GM23338 (cell line): ENCODE results near the gene COMMD2. TPM values are rescaled to one million over a fixed set of nuclear protein-coding genes. Genes with fewer than 3 reads are reported as not detected.

Experiments used
- ATAC-seq: fragments of 200-7000 bp; cut with Tn5 transposase; 3 replicates; pipeline ENCODE4 v1.9.1; 2020
- DNase-seq: peaks from one replicate; pipeline ENCODE4 v3.0.0-alpha.2; 2015; ENCODE audit warnings: low spot score
- H2AFZ ChIP-seq: fragments of 200-600 bp; sonication (generic); 2 replicates; pipeline ENCODE4 v1.8.0; 2016; ENCODE audit warnings: antibody characterized with exemption, mild to moderate bottlenecking, moderate library complexity
- H3F3A ChIP-seq: fragments of 200-600 bp; sonication (generic); replicated peaks from 2 replicates; pipeline ENCODE4 v1.8.0; 2017; ENCODE audit warnings: antibody characterized with exemption, mixed run types, low read depth
- H3K27ac ChIP-seq: fragments of 200-600 bp; sonication (generic); 2 replicates; pipeline ENCODE4 v1.6.1; 2016; ENCODE audit warnings: low read depth
- H3K27me3 ChIP-seq: fragments of 200-600 bp; sonication (generic); 2 replicates; pipeline ENCODE4 v1.8.0; 2016; ENCODE audit warnings: mild to moderate bottlenecking, mixed run types, moderate library complexity; ENCODE audit not compliant: insufficient read depth
- H3K36me3 ChIP-seq: fragments of 200-600 bp; sonication (generic); 2 replicates; pipeline ENCODE4 v1.8.0; 2016; ENCODE audit warnings: mild to moderate bottlenecking; ENCODE audit not compliant: insufficient read depth
- H3K4me1 ChIP-seq: fragments of 200-600 bp; sonication (generic); 2 replicates; pipeline ENCODE4 v1.8.0; 2016; ENCODE audit warnings: mild to moderate bottlenecking, moderate library complexity; ENCODE audit not compliant: insufficient read depth
- H3K4me2 ChIP-seq: fragments of 200-600 bp; sonication (generic); 2 replicates; pipeline ENCODE4 v1.7.1; 2017; ENCODE audit warnings: mixed run types
- H3K4me3 ChIP-seq: fragments of 200-600 bp; sonication (generic); 2 replicates; pipeline ENCODE4 v1.6.1; 2016; ENCODE audit warnings: mixed run types
- H3K79me2 ChIP-seq: fragments of 200-600 bp; sonication (generic); replicated peaks from 2 replicates; pipeline ENCODE4 v1.8.0; 2017; ENCODE audit warnings: mild to moderate bottlenecking; ENCODE audit not compliant: insufficient read depth
- H3K9me2 ChIP-seq: fragments of 200-600 bp; sonication (generic); 2 replicates; pipeline ENCODE4 v1.8.0; 2017; ENCODE audit not compliant: insufficient read depth
- H4K20me1 ChIP-seq: fragments of 200-600 bp; sonication (generic); replicated peaks from 2 replicates; pipeline ENCODE4 v1.8.0; 2017; ENCODE audit warnings: mild to moderate bottlenecking; ENCODE audit not compliant: insufficient read depth
- H3K27ac Mint-ChIP-seq: 2 replicates; pipeline ENCODE4 v1.8.0; 2020; ENCODE audit warnings: inconsistent platforms, mild to moderate bottlenecking, moderate library complexity, mixed read lengths
- H3K27me3 Mint-ChIP-seq: 3 replicates; pipeline ENCODE4 v1.8.0; 2022; ENCODE audit warnings: low read depth, mild to moderate bottlenecking, moderate library complexity, mixed read lengths, inconsistent platforms; ENCODE audit not compliant: insufficient read depth, poor library complexity
- H3K36me3 Mint-ChIP-seq: 3 replicates; pipeline ENCODE4 v1.8.0; 2021; ENCODE audit warnings: low read depth, mild to moderate bottlenecking, inconsistent platforms, moderate library complexity, mixed read lengths
- H3K4me1 Mint-ChIP-seq: 3 replicates; pipeline ENCODE4 v1.8.0; 2020; ENCODE audit warnings: mild to moderate bottlenecking, inconsistent platforms, mixed read lengths
- H3K4me3 Mint-ChIP-seq: 3 replicates; pipeline ENCODE4 v1.8.0; 2021; ENCODE audit warnings: moderate library complexity, mild to moderate bottlenecking, inconsistent platforms, mixed read lengths
- H3K9me3 Mint-ChIP-seq: 3 replicates; pipeline ENCODE4 v1.8.0; 2020; ENCODE audit warnings: moderate library complexity, mild to moderate bottlenecking, inconsistent platforms, mixed read lengths
- CREB1 ChIP-seq: fragments of 250-450 bp; sonication (Bioruptor Pico); IDR thresholded peaks from 2 replicates; pipeline ENCODE4 v1.5.0; 2020; ENCODE audit warnings: low read depth, mild to moderate bottlenecking, moderate library complexity
- CTCF ChIP-seq, 2 experiments: fragments of 200-600 bp in 1 of 2; sonication (generic) in 1 of 2; conservative IDR thresholded peaks; 2 replicates each; pipeline versions ENCODE4 v1.5.1 to v1.6.1; 2016 to 2017; ENCODE audit warnings: antibody characterized with exemption in 2 of 2, low read depth in 2 of 2, mild to moderate bottlenecking in 2 of 2, moderate library complexity in 1 of 2
- EZH2 ChIP-seq: fragments of 200-600 bp; sonication (generic); IDR thresholded peaks from one replicate; pipeline ENCODE4 v1.8.0; 2017; ENCODE audit warnings: antibody characterized with exemption, mild to moderate bottlenecking, low read depth; ENCODE audit not compliant: unreplicated experiment
- EZH2phosphoT487 ChIP-seq: fragments of 200-600 bp; sonication (generic); IDR thresholded peaks from one replicate; pipeline ENCODE4 v1.8.1; 2018; ENCODE audit warnings: antibody characterized with exemption; ENCODE audit not compliant: unreplicated experiment
- JUNB ChIP-seq: IDR thresholded peaks from one replicate; pipeline ENCODE4 v1.6.1; 2016; ENCODE audit warnings: antibody characterized with exemption; ENCODE audit not compliant: unreplicated experiment
- NANOG ChIP-seq: IDR thresholded peaks from 2 replicates; pipeline ENCODE4 v1.6.1; 2016; ENCODE audit warnings: antibody characterized with exemption, borderline replicate concordance
- POLR2AphosphoS5 ChIP-seq: IDR thresholded peaks from 2 replicates; pipeline ENCODE4 v1.6.1; 2016; ENCODE audit warnings: antibody characterized with exemption, low read depth
- STAT1 ChIP-seq: IDR thresholded peaks from one replicate; pipeline ENCODE4 v1.6.1; 2016; ENCODE audit warnings: antibody characterized with exemption; ENCODE audit not compliant: unreplicated experiment
- ZNF114 ChIP-seq: fragments of 250-450 bp; sonication (Bioruptor Pico); IDR thresholded peaks from 2 replicates; pipeline ENCODE4 v1.5.0; 2020; ENCODE audit warnings: mild to moderate bottlenecking, moderate library complexity
- ZNF331 ChIP-seq: fragments of 250-450 bp; sonication (Bioruptor Pico); IDR thresholded peaks from 2 replicates; pipeline ENCODE4 v1.5.0; 2020; ENCODE audit warnings: low read depth, mild to moderate bottlenecking, moderate library complexity
- ZNF462 ChIP-seq: fragments of 250-450 bp; sonication (Bioruptor Pico); IDR thresholded peaks from 2 replicates; pipeline ENCODE4 v1.5.0; 2020; ENCODE audit warnings: mild to moderate bottlenecking, moderate library complexity
- polyA plus RNA-seq: library from polyadenylated mRNA; unstranded; fragments of >200 nt; fragmentation: Nextera tagmentation; extraction: Ambion mirVana; gene quantifications from 2 replicates; pipeline ENCODE4 v1.2.1, GENCODE V29; 2016
- total RNA-seq: library from RNA; depleted of rRNA; stranded (reverse); fragments of >200 nt; shearing (Covaris generic); gene quantifications from 2 replicates; pipeline ENCODE4 v1.2.3, GENCODE V29; 2014
- TF ChIP-seq, protein P1 (sequence below): IDR thresholded peaks from 2 replicates; pipeline ENCODE4 v1.6.1; 2016; ENCODE audit warnings: antibody characterized with exemption
- TF ChIP-seq, protein P2 (sequence below): IDR thresholded peaks from one replicate; pipeline ENCODE4 v1.6.1; 2018; ENCODE audit warnings: antibody characterized with exemption; ENCODE audit not compliant: unreplicated experiment

COMMD2 gene
- total and polyA plus RNA-seq, 2 experiments from 2014 or later = 55.5 to 61.1 TPM

GRCh38 chr3:149738876-149739275 is 13.4 kb downstream of the COMMD2 start:
- DNase-seq = no peak
- H3K27ac Mint-ChIP-seq = no peak overlapping the region
- H3K4me3 Mint-ChIP-seq = no peak overlapping the region
- TF ChIP-seq STAT1 (no peak), CTCF (conservative IDR thresholded peaks at IDR 0.05; ENCODE audit: low read depth in 2 of 2) (no peak), NANOG (no peak), JUNB (no peak), ZNF114 (CRISPR knock-in tag) (no peak), POLR2AphosphoS5 (no peak), ZNF331 (CRISPR knock-in tag) (no peak), EZH2phosphoT487 (no peak), CREB1 (CRISPR knock-in tag) (no peak), ZNF462 (CRISPR knock-in tag) (no peak), EZH2 (no peak)
- TF ChIP-seq, protein P1, sequence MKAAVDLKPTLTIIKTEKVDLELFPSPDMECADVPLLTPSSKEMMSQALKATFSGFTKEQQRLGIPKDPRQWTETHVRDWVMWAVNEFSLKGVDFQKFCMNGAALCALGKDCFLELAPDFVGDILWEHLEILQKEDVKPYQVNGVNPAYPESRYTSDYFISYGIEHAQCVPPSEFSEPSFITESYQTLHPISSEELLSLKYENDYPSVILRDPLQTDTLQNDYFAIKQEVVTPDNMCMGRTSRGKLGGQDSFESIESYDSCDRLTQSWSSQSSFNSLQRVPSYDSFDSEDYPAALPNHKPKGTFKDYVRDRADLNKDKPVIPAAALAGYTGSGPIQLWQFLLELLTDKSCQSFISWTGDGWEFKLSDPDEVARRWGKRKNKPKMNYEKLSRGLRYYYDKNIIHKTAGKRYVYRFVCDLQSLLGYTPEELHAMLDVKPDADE = no peak
- TF ChIP-seq, protein P2, sequence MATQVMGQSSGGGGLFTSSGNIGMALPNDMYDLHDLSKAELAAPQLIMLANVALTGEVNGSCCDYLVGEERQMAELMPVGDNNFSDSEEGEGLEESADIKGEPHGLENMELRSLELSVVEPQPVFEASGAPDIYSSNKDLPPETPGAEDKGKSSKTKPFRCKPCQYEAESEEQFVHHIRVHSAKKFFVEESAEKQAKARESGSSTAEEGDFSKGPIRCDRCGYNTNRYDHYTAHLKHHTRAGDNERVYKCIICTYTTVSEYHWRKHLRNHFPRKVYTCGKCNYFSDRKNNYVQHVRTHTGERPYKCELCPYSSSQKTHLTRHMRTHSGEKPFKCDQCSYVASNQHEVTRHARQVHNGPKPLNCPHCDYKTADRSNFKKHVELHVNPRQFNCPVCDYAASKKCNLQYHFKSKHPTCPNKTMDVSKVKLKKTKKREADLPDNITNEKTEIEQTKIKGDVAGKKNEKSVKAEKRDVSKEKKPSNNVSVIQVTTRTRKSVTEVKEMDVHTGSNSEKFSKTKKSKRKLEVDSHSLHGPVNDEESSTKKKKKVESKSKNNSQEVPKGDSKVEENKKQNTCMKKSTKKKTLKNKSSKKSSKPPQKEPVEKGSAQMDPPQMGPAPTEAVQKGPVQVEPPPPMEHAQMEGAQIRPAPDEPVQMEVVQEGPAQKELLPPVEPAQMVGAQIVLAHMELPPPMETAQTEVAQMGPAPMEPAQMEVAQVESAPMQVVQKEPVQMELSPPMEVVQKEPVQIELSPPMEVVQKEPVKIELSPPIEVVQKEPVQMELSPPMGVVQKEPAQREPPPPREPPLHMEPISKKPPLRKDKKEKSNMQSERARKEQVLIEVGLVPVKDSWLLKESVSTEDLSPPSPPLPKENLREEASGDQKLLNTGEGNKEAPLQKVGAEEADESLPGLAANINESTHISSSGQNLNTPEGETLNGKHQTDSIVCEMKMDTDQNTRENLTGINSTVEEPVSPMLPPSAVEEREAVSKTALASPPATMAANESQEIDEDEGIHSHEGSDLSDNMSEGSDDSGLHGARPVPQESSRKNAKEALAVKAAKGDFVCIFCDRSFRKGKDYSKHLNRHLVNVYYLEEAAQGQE = no peak
- Histone ChIP-seq H3K9me2 (no peaks in the 10 kb centered on the region), H3K4me3 (no peak overlapping the region), H3K4me2 (no peak overlapping the region), H3K27me3 (no peaks in the 10 kb centered on the region), H2AFZ (no peak overlapping the region), H3K4me1 (no peaks in the 10 kb centered on the region), H3K36me3 (no peaks in the 10 kb centered on the region), H3K79me2 (no peaks in the 10 kb centered on the region), H3F3A (no peaks in the 10 kb centered on the region), H4K20me1 (no peaks in the 10 kb centered on the region), H3K27ac (no peak overlapping the region)
- peaks cover 14% of the 10 kb centered on the region for H3K36me3 Mint-ChIP-seq
- ATAC-seq = no peak
- no peaks in the 10 kb centered on the region for H3K9me3 Mint-ChIP-seq
- peaks cover 1% of the 10 kb centered on the region for H3K27me3 Mint-ChIP-seq
- no peaks in the 10 kb centered on the region for H3K4me1 Mint-ChIP-seq
